Measurements from ENCODE around the gene PIEZO2. TPM values are rescaled to one million over a fixed set of nuclear protein-coding genes. Genes with fewer than 3 reads are reported as not detected.

The PIEZO2 gene
- total and polyA plus RNA-seq, 10 donors = 0.42 to 13.0 (median 8.0) TPM

DNA sequence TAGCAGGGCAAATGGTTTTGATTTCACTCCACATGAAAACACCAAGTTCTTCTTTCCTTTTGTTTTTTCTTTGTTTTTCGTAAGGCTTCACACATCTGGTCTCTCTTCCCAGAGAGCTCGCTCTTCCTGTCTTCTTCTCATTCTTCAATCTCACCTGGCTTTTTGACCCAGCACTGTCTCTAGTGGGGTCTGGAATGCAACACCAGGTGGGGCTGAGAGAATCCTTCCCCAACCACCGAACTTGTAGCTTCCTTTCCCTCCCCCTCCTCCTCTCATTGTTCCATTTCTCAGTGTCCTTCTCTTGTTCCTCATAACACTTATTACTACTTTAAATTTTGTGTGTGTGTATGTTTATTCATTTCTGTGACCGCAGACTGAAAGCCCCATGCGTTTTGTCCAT lies 13.5 kb upstream of the PIEZO2 start:
- TF ChIP-seq POLR2AphosphoS5 (IDR thresholded peaks at IDR 0.05) = no peak
- TF ChIP-seq, protein P1, sequence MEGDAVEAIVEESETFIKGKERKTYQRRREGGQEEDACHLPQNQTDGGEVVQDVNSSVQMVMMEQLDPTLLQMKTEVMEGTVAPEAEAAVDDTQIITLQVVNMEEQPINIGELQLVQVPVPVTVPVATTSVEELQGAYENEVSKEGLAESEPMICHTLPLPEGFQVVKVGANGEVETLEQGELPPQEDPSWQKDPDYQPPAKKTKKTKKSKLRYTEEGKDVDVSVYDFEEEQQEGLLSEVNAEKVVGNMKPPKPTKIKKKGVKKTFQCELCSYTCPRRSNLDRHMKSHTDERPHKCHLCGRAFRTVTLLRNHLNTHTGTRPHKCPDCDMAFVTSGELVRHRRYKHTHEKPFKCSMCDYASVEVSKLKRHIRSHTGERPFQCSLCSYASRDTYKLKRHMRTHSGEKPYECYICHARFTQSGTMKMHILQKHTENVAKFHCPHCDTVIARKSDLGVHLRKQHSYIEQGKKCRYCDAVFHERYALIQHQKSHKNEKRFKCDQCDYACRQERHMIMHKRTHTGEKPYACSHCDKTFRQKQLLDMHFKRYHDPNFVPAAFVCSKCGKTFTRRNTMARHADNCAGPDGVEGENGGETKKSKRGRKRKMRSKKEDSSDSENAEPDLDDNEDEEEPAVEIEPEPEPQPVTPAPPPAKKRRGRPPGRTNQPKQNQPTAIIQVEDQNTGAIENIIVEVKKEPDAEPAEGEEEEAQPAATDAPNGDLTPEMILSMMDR (IDR thresholded peaks at IDR 0.05 in 8 of 11, conservative IDR thresholded peaks at IDR 0.05 in 3 of 11) = no peak
- no peak for TF ChIP-seq POLR2A (IDR thresholded peaks at IDR 0.05)
- Histone ChIP-seq H3K9me3 (no peaks in the 10 kb centered on the region), H3K36me3 (no peaks in the 10 kb centered on the region), H3K4me3 (no peak overlapping the region), H3K4me1 (peaks cover 0 to 9% (median 0%) of the 10 kb centered on the region in 6 donors), H3K27ac (no peak overlapping the region), H3K27me3 (replicated peaks in 1 of 7) (peaks cover 0 to 12% (median 0%) of the 10 kb centered on the region in 7 donors)
- intact Hi-C loops (cut with DNase I; ENCODE audit: low total_unique reads) = no loop called here
- no peak for DNase-seq
- WGBS, 5 donors = 60 to 81% (median 75%) methylated on average over 5 of the region's 5 CpGs

DNA sequence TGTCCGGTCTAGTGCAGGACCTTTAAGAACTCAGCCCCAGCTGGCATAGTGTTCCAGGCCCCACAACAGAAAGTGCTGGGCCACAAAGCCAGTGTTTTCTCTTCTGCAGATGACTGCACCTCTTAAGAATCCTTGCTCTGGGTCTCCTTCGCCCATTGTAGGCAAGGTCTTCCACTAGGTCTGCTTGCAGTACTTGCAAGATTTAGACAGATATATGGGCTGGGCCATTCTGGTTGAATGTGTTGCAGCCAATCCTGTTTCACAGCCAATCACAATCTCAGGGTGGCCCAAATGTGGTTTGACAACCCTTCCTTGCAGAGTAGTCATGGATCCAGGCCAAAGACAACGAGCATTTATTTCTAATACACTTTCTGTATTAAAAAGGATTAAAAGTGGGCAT lies 13.1 kb upstream of the PIEZO2 start:
- DNase-seq = no peak
- TF ChIP-seq POLR2A (IDR thresholded peaks at IDR 0.05) = no peak
- TF ChIP-seq, protein P1 (IDR thresholded peaks at IDR 0.05 in 8 of 11, conservative IDR thresholded peaks at IDR 0.05 in 3 of 11) = no peak
- no peak for TF ChIP-seq POLR2AphosphoS5 (IDR thresholded peaks at IDR 0.05)
- intact Hi-C loops (cut with DNase I; ENCODE audit: low total_unique reads) = no loop called here
- H3K4me1 ChIP-seq = peaks cover 0 to 9% (median 0%) of the 10 kb centered on the region in 6 donors
- no peak overlapping the region for H3K27ac ChIP-seq
- no peak overlapping the region for H3K4me3 ChIP-seq
- no peaks in the 10 kb centered on the region for H3K9me3 ChIP-seq
- H3K27me3 ChIP-seq (replicated peaks in 1 of 7) = peaks cover 0 to 12% (median 0%) of the 10 kb centered on the region in 7 donors
- WGBS, 5 donors = 82 to 91% (median 89%) methylated on average over 3 of the region's 3 CpGs
- no peaks in the 10 kb centered on the region for H3K36me3 ChIP-seq

DNA sequence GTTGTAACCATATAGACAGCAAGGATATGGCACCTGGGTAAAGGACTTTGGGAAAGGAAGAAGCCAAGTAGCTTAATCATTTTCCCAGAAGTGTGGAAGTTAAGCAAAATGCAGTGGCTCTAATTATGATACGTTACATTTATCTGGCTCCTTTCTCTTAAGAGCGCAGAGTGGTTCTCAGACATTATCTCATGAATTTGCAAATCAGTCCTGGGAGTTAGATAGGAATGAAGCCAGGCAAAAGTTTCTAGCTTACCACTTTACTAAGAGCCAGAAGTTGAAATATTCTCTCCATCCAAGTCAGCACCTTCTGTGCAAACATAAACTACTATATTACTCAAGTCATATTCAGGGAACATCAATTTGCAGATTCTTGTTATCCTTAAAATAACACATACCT lies 10.9 kb upstream of the PIEZO2 start:
- Histone ChIP-seq H3K4me1 (peaks cover 0 to 9% (median 0%) of the 10 kb centered on the region in 6 donors), H3K9me3 (no peaks in the 10 kb centered on the region), H3K36me3 (no peaks in the 10 kb centered on the region), H3K27me3 (replicated peaks in 1 of 7) (peaks cover 0 to 12% (median 0%) of the 10 kb centered on the region in 7 donors), H3K27ac (no peak overlapping the region), H3K4me3 (no peak overlapping the region)
- intact Hi-C loops (cut with DNase I; ENCODE audit: low total_unique reads) = no loop called here
- TF ChIP-seq, protein P1 (IDR thresholded peaks at IDR 0.05 in 8 of 11, conservative IDR thresholded peaks at IDR 0.05 in 3 of 11) = no peak
- no peak for TF ChIP-seq POLR2AphosphoS5 (IDR thresholded peaks at IDR 0.05)
- no peak for TF ChIP-seq POLR2A (IDR thresholded peaks at IDR 0.05)
- WGBS, 5 donors = 82 to 97% (median 95%) methylated on average over 2 of the region's 2 CpGs
- DNase-seq = no peak

DNA sequence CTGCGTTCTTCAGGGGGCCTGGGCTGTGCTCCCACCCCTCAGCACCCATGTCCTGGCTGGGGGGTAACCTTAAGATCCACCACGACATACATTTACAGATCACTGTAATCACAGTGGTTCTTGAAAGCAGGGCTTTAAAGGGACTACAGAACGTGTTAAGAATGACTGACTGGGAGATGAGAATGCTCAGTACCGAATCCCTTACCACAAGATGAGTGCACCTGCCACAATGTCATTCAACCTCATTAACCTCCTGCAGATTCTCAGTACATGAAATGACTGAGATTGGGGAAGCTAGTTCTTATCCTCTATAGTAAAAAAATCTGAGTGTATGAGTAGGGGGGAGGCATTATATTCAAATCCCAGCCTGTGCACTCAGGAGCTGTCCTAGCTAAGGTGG lies 10.5 kb upstream of the PIEZO2 start:
- WGBS, 5 donors = 60 to 80% (median 72%) methylated on average over 4 of the region's 4 CpGs
- no peaks in the 10 kb centered on the region for H3K36me3 ChIP-seq
- no peak for DNase-seq
- intact Hi-C loops (cut with DNase I; ENCODE audit: low total_unique reads) = loop anchor here (10.0 kb wide), 1 partner anchor 305 kb away; no protein-coding TSS in a partner anchor
- peaks cover 0 to 9% (median 0%) of the 10 kb centered on the region in 6 donors for H3K4me1 ChIP-seq
- peaks cover 0 to 12% (median 0%) of the 10 kb centered on the region in 7 donors for H3K27me3 ChIP-seq (replicated peaks in 1 of 7)
- TF ChIP-seq, protein P1 (IDR thresholded peaks at IDR 0.05 in 8 of 11, conservative IDR thresholded peaks at IDR 0.05 in 3 of 11) = no peak
- TF ChIP-seq POLR2AphosphoS5 (IDR thresholded peaks at IDR 0.05) = no peak
- TF ChIP-seq POLR2A (IDR thresholded peaks at IDR 0.05) = no peak
- no peaks in the 10 kb centered on the region for H3K9me3 ChIP-seq
- H3K4me3 ChIP-seq = no peak overlapping the region
- no peak overlapping the region for H3K27ac ChIP-seq

Measured in spleen (tissue), 11 donors.